Measurements from ENCODE around the gene MPG. TPM values are rescaled to one million over a fixed set of nuclear protein-coding genes. Genes with fewer than 3 reads are reported as not detected.

MPG gene
- total and polyA plus RNA-seq, 10 donors = 34.8 to 122 (median 69.9) TPM

GRCh38 chr16:105521-105920 is 27.5 kb downstream of the MPG start:
- intact Hi-C loops (cut with DNase I; ENCODE audit: low total_unique reads) = loop anchor here (5.0 kb wide), 1 partner anchor 257 kb away; no protein-coding TSS in a partner anchor
- peaks cover 0 to 28% (median 8%) of the 10 kb centered on the region in 6 donors for H3K4me1 ChIP-seq
- H3K27ac ChIP-seq = no peak overlapping the region
- peaks cover 0 to 74% (median 33%) of the 10 kb centered on the region in 6 donors for H3K36me3 ChIP-seq
- H3K4me3 ChIP-seq = no peak overlapping the region
- H3K27me3 ChIP-seq (replicated peaks in 1 of 7) = no peaks in the 10 kb centered on the region
- no peaks in the 10 kb centered on the region for H3K9me3 ChIP-seq
- TF ChIP-seq POLR2AphosphoS5 (IDR thresholded peaks at IDR 0.05) = no peak
- no peak for TF ChIP-seq POLR2A (IDR thresholded peaks at IDR 0.05)
- no peak for TF ChIP-seq CTCF (IDR thresholded peaks at IDR 0.05 in 8 of 11, conservative IDR thresholded peaks at IDR 0.05 in 3 of 11)
- DNase-seq = no peak
- WGBS, 5 donors = 87 to 100% (median 96%) methylated on average over 6 of the region's 6 CpGs

GRCh38 chr16:106623-107324 is 28.7 kb downstream of the MPG start:
- H3K36me3 ChIP-seq = peaks cover 0 to 87% (median 44%) of the 10 kb centered on the region in 6 donors
- peak overlapping the region in 1 of 8 donors; percentile 8 for H3K27ac ChIP-seq
- peaks cover 0 to 19% (median 4%) of the 10 kb centered on the region in 6 donors for H3K4me1 ChIP-seq
- TF ChIP-seq CTCF (IDR thresholded peaks at IDR 0.05 in 8 of 11, conservative IDR thresholded peaks at IDR 0.05 in 3 of 11) = peak; percentile 63 to 85 (median 74)
- TF ChIP-seq POLR2AphosphoS5 (IDR thresholded peaks at IDR 0.05) = peak in 1 of 3 donors; percentile 30
- no peak for TF ChIP-seq POLR2A (IDR thresholded peaks at IDR 0.05)
- no peaks in the 10 kb centered on the region for H3K9me3 ChIP-seq
- H3K27me3 ChIP-seq (replicated peaks in 1 of 7) = no peaks in the 10 kb centered on the region
- WGBS, 5 donors = 28 to 48% (median 30%) methylated on average over 6 of the region's 6 CpGs
- intact Hi-C loops (cut with DNase I; ENCODE audit: low total_unique reads) = loop anchor here (5.0 kb wide), 1 partner anchor 256 kb away; no protein-coding TSS in a partner anchor
- no peak for DNase-seq
- no peak overlapping the region for H3K4me3 ChIP-seq

- no peak for DNase-seq
Measured at GRCh38 chr16:112153-112840, 34.3 kb downstream of the MPG start.

More at GRCh38 chr16:112153-112840, 34.3 kb downstream of the MPG start:
- Histone ChIP-seq H3K4me1 (peaks cover 0 to under 1% (median 0%) of the 10 kb centered on the region in 6 donors), H3K9me3 (no peaks in the 10 kb centered on the region), H3K4me3 (no peak overlapping the region), H3K36me3 (peaks cover 0 to 99% (median 59%) of the 10 kb centered on the region in 6 donors), H3K27me3 (replicated peaks in 1 of 7) (no peaks in the 10 kb centered on the region), H3K27ac (no peak overlapping the region)
- 94 to 98% (median 96%) methylated on average over 21 of the region's 21 CpGs for WGBS, 5 donors
- intact Hi-C loops (cut with DNase I; ENCODE audit: low total_unique reads) = no loop called here
- TF ChIP-seq CTCF (IDR thresholded peaks at IDR 0.05 in 8 of 11, conservative IDR thresholded peaks at IDR 0.05 in 3 of 11) (no peak), POLR2A (IDR thresholded peaks at IDR 0.05) (no peak), POLR2AphosphoS5 (IDR thresholded peaks at IDR 0.05) (no peak)
